MG63 (cell line): Measurements from ENCODE around the gene DCXR. TPM values are rescaled to one million over a fixed set of nuclear protein-coding genes. Genes with fewer than 3 reads are reported as not detected.

Experiments used
- DNase-seq: peaks from one replicate; pipeline ENCODE4 v3.0.0-alpha.2; 2020
- H3K27me3 ChIP-seq: fragments of 250-450 bp; sonication (Bioruptor Pico); 2 replicates; pipeline ENCODE4 v1.5.1; 2020; ENCODE audit warnings: mild to moderate bottlenecking, moderate library complexity
- H3K36me3 ChIP-seq: fragments of 250-450 bp; sonication (Bioruptor Pico); 2 replicates; pipeline ENCODE4 v1.5.1; 2020; ENCODE audit warnings: mild to moderate bottlenecking, moderate library complexity
- H3K4me3 ChIP-seq: fragments of 250-450 bp; sonication (Bioruptor Pico); 2 replicates; pipeline ENCODE4 v1.5.1; 2020; ENCODE audit warnings: mild to moderate bottlenecking, moderate library complexity
- H3K9me3 ChIP-seq: fragments of 250-450 bp; sonication (Bioruptor Pico); 2 replicates; pipeline ENCODE4 v1.5.1; 2020; ENCODE audit warnings: mild to moderate bottlenecking, moderate library complexity
- total RNA-seq: library from RNA; depleted of rRNA; stranded (reverse); fragments of >200 nt; shearing (Covaris generic); gene quantifications from 2 replicates; pipeline ENCODE4 v1.2.3, GENCODE V29; 2014; ENCODE audit warnings: low replicate concordance; rRNA removed

The DCXR gene
- total RNA-seq, 1 experiment from 2014 or later, result 73.1 TPM

DNA sequence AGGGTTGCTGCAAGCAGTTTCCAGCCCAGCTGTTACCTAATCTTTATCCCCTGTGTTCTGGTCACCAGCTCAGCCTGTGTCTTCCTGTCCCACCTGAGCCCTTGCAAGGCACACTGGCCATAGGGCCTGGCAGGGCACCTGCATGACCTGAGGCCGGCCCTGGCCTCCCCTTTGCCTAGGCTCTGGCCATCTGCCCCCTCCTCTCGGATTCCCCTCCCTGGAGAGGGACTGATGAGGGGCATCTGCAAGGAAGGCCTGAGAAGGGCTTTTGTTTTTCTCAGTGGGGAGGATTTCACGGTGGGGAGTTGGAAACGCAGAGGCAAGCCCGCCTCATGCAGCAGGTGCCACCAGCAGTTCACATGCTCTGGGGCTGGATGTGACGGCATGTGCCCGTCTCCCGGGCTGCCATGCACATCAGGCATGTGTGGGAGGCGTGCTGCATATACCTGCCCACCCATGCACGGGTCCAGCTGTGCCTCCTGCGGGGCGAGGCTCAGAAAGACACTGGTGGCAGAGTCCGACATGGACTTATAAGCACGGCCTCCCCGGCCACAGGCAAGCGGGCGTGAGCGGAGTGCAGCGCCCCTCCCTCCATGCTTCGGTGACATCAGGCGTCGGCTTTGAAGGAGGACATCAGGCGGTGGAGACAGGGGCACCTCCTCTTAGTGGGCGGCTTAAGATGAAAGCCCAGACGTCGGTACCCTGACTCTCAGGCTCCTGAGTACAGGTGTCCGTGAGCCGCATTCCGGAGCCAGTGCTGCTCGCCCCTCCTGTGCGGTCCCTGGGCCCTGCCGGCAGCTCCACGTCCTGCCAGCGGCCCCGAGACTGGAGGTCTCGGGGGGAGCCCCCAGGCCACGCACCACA is 43.5 kb downstream of the DCXR start:
- H3K9me3 ChIP-seq, result no peaks in the 10 kb centered on the region
- DNase-seq, result no peak
- H3K4me3 ChIP-seq, result no peak overlapping the region
- peaks cover 28% of the 10 kb centered on the region for H3K36me3 ChIP-seq
- H3K27me3 ChIP-seq, result no peaks in the 10 kb centered on the region

DNA sequence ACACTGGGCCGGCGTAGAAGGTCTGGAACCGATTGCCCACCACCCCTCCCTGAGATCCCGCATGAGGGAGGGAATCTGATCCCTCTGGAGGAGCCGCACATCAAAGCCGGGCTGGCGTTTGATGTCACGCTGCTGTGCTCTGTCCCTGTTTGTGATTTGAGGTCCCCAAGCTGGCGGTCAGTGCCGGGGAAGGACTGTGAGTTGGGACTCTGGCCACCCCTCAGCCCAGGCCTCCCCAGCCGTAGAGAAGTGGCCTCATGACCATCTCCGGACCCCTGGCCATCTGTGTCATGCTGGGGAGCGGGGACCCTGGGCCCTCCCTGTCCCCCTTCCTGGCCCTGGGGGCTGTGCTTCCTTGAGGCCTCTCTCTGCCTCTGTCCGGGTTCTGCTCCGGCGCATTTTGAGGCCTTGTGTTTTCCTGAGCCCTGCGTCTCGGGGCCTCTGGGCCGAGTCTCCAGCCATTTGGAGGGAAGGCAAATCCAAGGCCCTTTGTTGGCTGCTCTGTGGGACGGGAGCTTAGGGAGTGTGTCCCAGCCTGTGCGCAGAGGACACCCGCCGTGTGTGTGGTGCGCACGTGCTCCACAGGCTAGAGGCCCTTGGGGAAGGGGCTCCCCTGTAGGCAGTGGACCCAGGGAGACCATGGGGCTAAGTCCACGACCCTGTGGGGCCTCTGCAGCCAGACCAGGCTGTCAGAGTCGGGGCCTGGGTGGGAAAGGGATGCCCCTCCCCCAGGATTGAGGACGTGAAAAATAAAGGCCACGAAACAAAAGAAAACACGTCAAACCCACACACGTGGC is 45.0 kb downstream of the DCXR start:
- Histone ChIP-seq H3K36me3 (peaks cover 29% of the 10 kb centered on the region), H3K27me3 (no peaks in the 10 kb centered on the region), H3K4me3 (no peak overlapping the region), H3K9me3 (no peaks in the 10 kb centered on the region)
- DNase-seq, result no peak

GRCh38 chr17:81991684-81992305 is 45.7 kb downstream of the DCXR start:
- DNase-seq, result peak; percentile 98
- H3K36me3 ChIP-seq, result peaks cover 28% of the 10 kb centered on the region
- H3K9me3 ChIP-seq, result no peaks in the 10 kb centered on the region
- H3K4me3 ChIP-seq, result no peak overlapping the region
- H3K27me3 ChIP-seq, result no peaks in the 10 kb centered on the region

- Histone ChIP-seq H3K36me3 (peaks cover 33% of the 10 kb centered on the region), H3K27me3 (no peaks in the 10 kb centered on the region), H3K9me3 (no peaks in the 10 kb centered on the region), H3K4me3 (no peak overlapping the region)
- DNase-seq, result no peak
Measured at GRCh38 chr17:81990836-81991683, 46.4 kb downstream of the DCXR start.

DNA sequence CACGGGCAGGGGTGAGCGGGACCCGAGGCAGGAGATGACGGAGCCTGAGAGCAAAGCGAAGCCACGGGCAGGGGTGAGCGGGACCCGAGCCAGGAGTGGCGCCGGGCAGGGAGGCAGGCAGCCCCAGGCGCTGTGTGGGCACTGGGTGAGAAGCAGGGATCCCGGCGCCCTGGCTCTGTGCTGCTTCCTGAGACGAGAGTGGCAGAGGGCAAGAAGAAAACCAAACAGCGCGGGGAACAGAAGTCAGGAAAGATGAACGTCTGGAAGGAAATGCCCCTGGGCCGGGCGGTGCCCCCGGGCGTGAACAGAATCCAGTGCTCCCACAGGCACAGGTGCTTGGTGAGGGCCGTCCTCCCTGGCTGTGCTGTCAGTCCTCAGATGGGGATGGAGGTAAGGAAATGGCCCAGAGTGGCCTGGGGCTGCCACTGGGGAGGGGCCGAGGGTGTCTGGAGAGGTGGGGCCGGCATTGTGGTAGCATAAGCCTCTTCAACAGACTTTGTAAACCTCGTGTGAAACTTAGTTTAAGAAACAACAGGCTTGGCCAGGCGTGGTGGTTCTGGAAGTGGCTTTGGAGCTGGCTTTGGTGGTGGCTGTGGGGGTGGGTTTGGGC is 50.2 kb downstream of the DCXR start:
- no peaks in the 10 kb centered on the region for H3K27me3 ChIP-seq
- H3K36me3 ChIP-seq, result peaks cover 34% of the 10 kb centered on the region
- no peaks in the 10 kb centered on the region for H3K9me3 ChIP-seq
- no peak for DNase-seq
- no peak overlapping the region for H3K4me3 ChIP-seq

GRCh38 chr17:81986606-81987005 is 50.9 kb downstream of the DCXR start:
- DNase-seq, result no peak
- no peaks in the 10 kb centered on the region for H3K9me3 ChIP-seq
- H3K4me3 ChIP-seq, result no peak overlapping the region
- H3K36me3 ChIP-seq, result peaks cover 34% of the 10 kb centered on the region
- no peaks in the 10 kb centered on the region for H3K27me3 ChIP-seq

Other genes starting within 250 kb of the DCXR start
- not detected in 2 replicates for gene GCGR, start 233.5 kb downstream of the DCXR start, total RNA-seq
- 73.2 and 83.7 TPM in 2 replicates for gene MCRIP1, start 204.4 kb downstream of the DCXR start, total RNA-seq
- gene PPP1R27, start 202.6 kb downstream of the DCXR start, total RNA-seq, result not detected in 2 replicates
- gene P4HB, start 177.2 kb downstream of the DCXR start, total RNA-seq, result 531 and 798 TPM in 2 replicates
- gene ARHGDIA, start 166.4 kb downstream of the DCXR start, total RNA-seq, result 114 and 185 TPM in 2 replicates
- gene ALYREF, start 146.1 kb downstream of the DCXR start, total RNA-seq, result 313 and 425 TPM in 2 replicates
- 161 and 303 TPM in 2 replicates for gene ANAPC11, start 146.0 kb downstream of the DCXR start, total RNA-seq
- 1.3 and 2.5 TPM in 2 replicates for gene NPB, start 135.5 kb downstream of the DCXR start, total RNA-seq
- gene PCYT2, start 126.3 kb downstream of the DCXR start, total RNA-seq, result 24.6 and 47.0 TPM in 2 replicates
- 22.1 and 25.9 TPM in 2 replicates for gene SIRT7, start 119.5 kb downstream of the DCXR start, total RNA-seq
- 11.8 and 14.9 TPM in 2 replicates for gene MAFG, start 110.0 kb downstream of the DCXR start, total RNA-seq
- gene PYCR1, start 100.4 kb downstream of the DCXR start, total RNA-seq, result 253 and 283 TPM in 2 replicates
- not detected in 2 replicates for gene MYADML2, start 90.5 kb downstream of the DCXR start, total RNA-seq
- 0.66 TPM in 1 of 2 replicates, not detected in the other for gene NOTUM, start 76.5 kb downstream of the DCXR start, total RNA-seq
- 43.5 and 78.0 TPM in 2 replicates for gene ASPSCR1, start 60.1 kb downstream of the DCXR start, total RNA-seq
- gene CENPX, start 14.8 kb downstream of the DCXR start, total RNA-seq, result 106 and 181 TPM in 2 replicates
- 31.7 and 33.0 TPM in 2 replicates for gene LRRC45, start 14.4 kb downstream of the DCXR start, total RNA-seq
- gene RAC3, start 6.0 kb downstream of the DCXR start, total RNA-seq, result 18.2 and 18.4 TPM in 2 replicates
- gene RFNG, start 14.1 kb upstream of the DCXR start, total RNA-seq, result 41.2 and 41.6 TPM in 2 replicates
- gene GPS1, start 14.2 kb upstream of the DCXR start, total RNA-seq, result 103 and 181 TPM in 2 replicates
- gene DUS1L, start 28.1 kb upstream of the DCXR start, total RNA-seq, result 104 and 123 TPM in 2 replicates
- gene FASN, start 60.5 kb upstream of the DCXR start, total RNA-seq, result 112 and 125 TPM in 2 replicates
- 6.9 and 8.2 TPM in 2 replicates for gene CCDC57, start 175.1 kb upstream of the DCXR start, total RNA-seq
- 529 and 652 TPM in 2 replicates for gene SLC16A3, start 191.3 kb upstream of the DCXR start, total RNA-seq
- 60.2 and 104 TPM in 2 replicates for gene CSNK1D, start 236.0 kb upstream of the DCXR start, total RNA-seq